NT2/D1 (cell line): ENCODE results near the gene LRWD1.
"Not testable (repeated sequence)": the region's sequence is repeated elsewhere in the genome, so short reads cannot be mapped to it uniquely, and the experiment has no call there.

Experiments
- SUZ12 ChIP-seq: IDR thresholded peaks from 2 replicates; pipeline ENCODE4 v1.6.1; 2011; ENCODE audit not compliant: insufficient read length, insufficient read depth; ENCODE audit errors: extremely low read depth
- YY1 ChIP-seq: IDR thresholded peaks from 2 replicates; pipeline ENCODE4 v1.6.1; 2011; ENCODE audit not compliant: insufficient read length, insufficient read depth
- ZNF274 ChIP-seq: IDR thresholded peaks from 2 replicates; pipeline ENCODE4 v1.6.1; 2011; ENCODE audit warnings: mild to moderate bottlenecking, low read depth, low read length

DNA sequence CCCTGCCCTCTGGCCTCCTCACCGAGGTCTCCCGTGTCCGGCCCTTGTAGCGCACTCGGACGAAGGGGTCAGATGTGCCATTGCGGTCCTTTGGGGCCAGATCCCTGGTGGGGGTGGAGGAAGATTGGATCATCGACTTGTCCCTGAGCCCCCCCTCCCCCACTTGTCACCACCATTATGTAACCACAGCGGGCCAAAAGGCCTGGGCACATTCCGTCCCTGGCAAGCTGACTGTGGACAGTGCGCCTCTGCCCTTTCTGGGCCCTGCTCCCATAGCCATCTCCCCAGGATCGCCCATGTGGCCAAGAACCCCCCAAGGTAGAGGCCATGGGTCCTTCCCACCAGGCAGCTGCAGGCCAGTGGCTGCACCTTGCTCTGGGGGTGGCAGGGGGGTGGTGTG, 38.4 kb downstream of the LRWD1 start:
- TF ChIP-seq ZNF274, YY1, SUZ12: not testable (repeated sequence)
